Fibroblast of peridontal ligament (primary cell): ENCODE results near the gene PIM1.

Source experiments
- DNase-seq: peaks from one replicate; pipeline ENCODE4 v3.0.0-alpha.2; 2010; ENCODE audit errors: extremely low read depth

PIM1 gene

DNA sequence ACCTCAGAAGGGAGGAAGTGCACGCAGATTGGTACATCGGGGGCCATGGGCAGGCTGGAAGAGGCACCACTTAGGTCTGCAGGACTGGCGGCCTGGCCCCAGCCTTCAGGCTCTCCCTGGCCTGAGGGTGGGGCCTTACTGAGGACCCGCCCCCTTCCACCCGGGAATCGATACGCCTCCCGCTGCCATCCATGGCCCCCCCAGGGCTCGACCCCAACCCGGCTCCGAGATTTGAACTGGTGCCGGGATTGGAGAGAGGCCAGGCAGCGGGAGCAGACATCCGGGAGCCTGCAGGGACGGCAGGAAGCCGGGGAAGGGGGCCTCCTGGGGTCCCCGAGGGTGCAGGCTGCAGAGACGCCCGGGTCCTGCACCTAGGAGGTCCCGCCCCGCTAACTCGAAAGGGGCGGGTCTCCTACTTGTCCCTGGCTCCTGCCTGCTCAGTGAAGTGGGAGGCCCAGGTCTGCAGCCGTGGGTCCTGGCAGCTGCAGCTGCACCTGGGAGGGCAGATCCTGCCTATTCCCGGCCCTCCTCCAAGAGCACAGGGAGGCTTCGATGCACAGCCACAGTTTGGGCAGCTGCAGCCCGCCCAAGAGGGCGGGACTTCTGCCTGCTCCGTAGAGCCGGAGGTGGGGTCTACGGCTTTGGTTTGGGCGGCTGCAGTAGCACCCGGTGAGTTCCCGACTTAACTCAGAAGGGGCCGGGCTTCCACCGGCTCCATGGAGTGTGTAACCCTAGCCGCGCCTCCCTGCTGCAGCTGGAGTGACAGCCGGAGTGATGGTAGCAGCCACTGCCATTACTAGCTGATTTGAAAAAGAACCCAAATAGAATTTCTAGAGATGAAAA lies 52.4 kb downstream of the PIM1 start:
- peak; percentile 70 for DNase-seq

DNA sequence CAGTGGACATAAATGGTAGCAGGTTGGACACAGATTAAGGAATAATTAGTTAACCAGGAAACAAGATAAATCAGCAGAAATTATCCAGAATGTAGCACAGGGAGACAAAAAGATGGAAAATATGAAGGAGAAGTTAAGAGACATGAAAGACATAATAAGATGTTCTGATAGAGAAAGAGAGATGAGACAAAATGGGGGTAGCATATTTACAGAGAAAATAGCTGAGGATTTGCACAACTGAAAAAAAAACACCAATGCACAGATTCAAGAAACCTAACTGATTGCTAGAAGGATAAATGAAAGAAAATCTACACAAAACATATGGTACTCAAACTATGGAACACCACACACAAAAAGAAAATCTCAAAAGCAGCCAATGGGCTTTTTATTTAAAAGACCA lies 53.0 kb downstream of the PIM1 start:
- no peak for DNase-seq
